A549 (cell line): ENCODE results near the gene NUDT9.

Experiments used
- CTCF ChIP-seq: fragments of >200 bp; sonication (Bioruptor Twin); formaldehyde crosslinking; IDR thresholded peaks from 3 replicates; pipeline ENCODE4 v1.5.1; 2016
- HDAC2 ChIP-seq: fragments of 200-600 bp; sonication (generic); IDR thresholded peaks from 2 replicates; pipeline ENCODE4 v1.6.1; 2016
- NFE2L2 ChIP-seq: fragments of 150-350 bp; conservative IDR thresholded peaks from 2 replicates; pipeline ENCODE4 v1.6.1; 2014; ENCODE audit warnings: low read length
- REST ChIP-seq: fragments of 200-600 bp; sonication (generic); IDR thresholded peaks from 2 replicates; pipeline ENCODE4 v1.6.1; 2016; ENCODE audit warnings: antibody characterized with exemption, mild to moderate bottlenecking, moderate library complexity
- RFX5 ChIP-seq: fragments of 450-650 bp; IDR thresholded peaks from 2 replicates; pipeline ENCODE4 v1.7.1; 2014; ENCODE audit warnings: antibody characterized with exemption, mild to moderate bottlenecking, moderate library complexity
- SMC3 ChIP-seq: fragments of >200 bp; sonication (Bioruptor Twin); formaldehyde crosslinking; IDR thresholded peaks from 3 replicates; pipeline ENCODE4 v1.6.1; 2018; ENCODE audit warnings: inconsistent platforms

- TF ChIP-seq REST, result no peak
- no peak for TF ChIP-seq RFX5
- TF ChIP-seq CTCF, result no peak
- no peak for TF ChIP-seq SMC3
- TF ChIP-seq NFE2L2, result no peak
- TF ChIP-seq HDAC2, result no peak
Measured at GRCh38 chr4:87410679-87411078, 11.7 kb upstream of the NUDT9 start.
